Endothelial cell of umbilical vein (primary cell): ENCODE results near the gene BRD3. TPM values are rescaled to one million over a fixed set of nuclear protein-coding genes. Genes with fewer than 3 reads are reported as not detected.

Experiments used
- BruUV-seq: library from RNA; stranded (reverse); fragments of 400-500 nt; replicated peaks from 2 replicates; lab custom pipeline; 2021; lab: Mats Ljungman, UMichigan
- CTCF ChIA-PET: fragments of 300-600, 350-600 bp; sonication (Branson Sonifier 250); formaldehyde crosslinking; loops from one replicate; lab custom pipeline; 2021; ENCODE audit warnings: antibody characterized with exemption, inconsistent platforms; lab: Charles Lee
- POLR2A ChIA-PET: fragments of 300-600, 350-600 bp; sonication (Branson Sonifier 250); formaldehyde crosslinking; loops from one replicate; lab custom pipeline; 2021; ENCODE audit warnings: antibody characterized with exemption, inconsistent platforms; lab: Charles Lee
- DNase-seq: peaks from one replicate; pipeline ENCODE4 v3.0.0-alpha.2; 2011; ENCODE audit warnings: low read depth, low spot score
- FAIRE-seq: peaks from 2 replicates; lab custom pipeline; 2011; peaks lifted over from hg19 to GRCh38; lab: Jason Lieb, UNC
- H2AFZ ChIP-seq: 2 replicates; pipeline ENCODE4 v1.6.0; 2012; ENCODE audit warnings: low read depth, low read length, control low read depth, inconsistent platforms
- H3K27ac ChIP-seq: 2 replicates; pipeline ENCODE4 v1.5.1; 2011; ENCODE audit warnings: low read depth, mild to moderate bottlenecking, control low read depth, low read length, moderate library complexity; ENCODE audit not compliant: insufficient read depth
- H3K27me3 ChIP-seq, 2 experiments: 2 replicates each; pipeline versions ENCODE4 v1.6.0 to v1.6.1; 2011; ENCODE audit warnings: low read length in 2 of 2, mixed read lengths in 1 of 2; ENCODE audit not compliant: control insufficient read depth in 2 of 2, insufficient read depth in 2 of 2
- H3K36me3 ChIP-seq, 2 experiments: 2 replicates in 1 of 2; 3 replicates in 1 of 2; pipeline ENCODE4 v1.5.1; 2011; ENCODE audit warnings: low read length in 2 of 2, mild to moderate bottlenecking in 1 of 2, moderate library complexity in 1 of 2; ENCODE audit not compliant: control insufficient read depth in 2 of 2, insufficient read depth in 2 of 2; ENCODE audit errors: extremely low read depth in 1 of 2
- H3K4me1 ChIP-seq: 3 replicates; pipeline ENCODE4 v1.5.1; 2011; ENCODE audit warnings: mild to moderate bottlenecking, low read length; ENCODE audit not compliant: control insufficient read depth, insufficient read depth; ENCODE audit errors: extremely low read depth
- H3K4me2 ChIP-seq: 2 replicates; pipeline ENCODE4 v1.6.1; 2011; ENCODE audit warnings: low read length, control low read depth, mixed read lengths; ENCODE audit not compliant: insufficient read depth
- H3K4me3 ChIP-seq, 3 experiments: fragments of 200-600 bp in 1 of 3; sonication (generic), shearing (Covaris generic) in 1 of 3; replicated peaks in 1 of 3; 2 replicates each; pipeline ENCODE4 v1.5.1; 2011 to 2016; ENCODE audit warnings: control low read depth in 3 of 3, low read length in 3 of 3, mild to moderate bottlenecking in 2 of 3, inconsistent platforms in 1 of 3, low read depth in 1 of 3, moderate library complexity in 1 of 3; ENCODE audit not compliant: insufficient read depth in 1 of 3
- H3K79me2 ChIP-seq: 2 replicates; pipeline ENCODE4 v1.6.0; 2012; ENCODE audit warnings: low read length, inconsistent platforms; ENCODE audit not compliant: control insufficient read depth, insufficient read depth
- H3K9ac ChIP-seq: replicated peaks from 2 replicates; pipeline ENCODE3; 2011; ENCODE audit warnings: low read length, control low read depth; ENCODE audit not compliant: insufficient read depth; ENCODE audit errors: extremely low read depth
- H3K9me1 ChIP-seq: replicated peaks from 3 replicates; pipeline ENCODE4 v1.6.0; 2011; ENCODE audit warnings: mild to moderate bottlenecking, low read length; ENCODE audit not compliant: control insufficient read depth, insufficient read depth; ENCODE audit errors: extremely low read depth
- H3K9me3 ChIP-seq: replicated peaks from 2 replicates; pipeline ENCODE4 v1.5.1; 2012; ENCODE audit warnings: low read length, inconsistent platforms; ENCODE audit not compliant: control insufficient read depth, insufficient read depth
- H4K20me1 ChIP-seq: replicated peaks from 2 replicates; pipeline ENCODE3; 2011; ENCODE audit warnings: mild to moderate bottlenecking, low read length; ENCODE audit not compliant: control insufficient read depth, insufficient read depth; ENCODE audit errors: extremely low read depth
- EZH2 ChIP-seq: IDR thresholded peaks from 2 replicates; pipeline ENCODE4 v1.6.1; 2012; ENCODE audit warnings: borderline replicate concordance, low read depth, mild to moderate bottlenecking, moderate library complexity, low read length, inconsistent platforms; ENCODE audit not compliant: severe bottlenecking
- FOS ChIP-seq: IDR thresholded peaks from 2 replicates; pipeline ENCODE4 v1.6.1; 2011; ENCODE audit warnings: mild to moderate bottlenecking, low read length, moderate library complexity, borderline replicate concordance; ENCODE audit not compliant: insufficient read depth
- GATA2 ChIP-seq: IDR thresholded peaks from 2 replicates; pipeline ENCODE4 v1.7.0; 2011; ENCODE audit warnings: low read depth, mild to moderate bottlenecking, moderate library complexity, mixed read lengths, low read length; ENCODE audit not compliant: insufficient read length, insufficient read depth
- MYC ChIP-seq: IDR thresholded peaks from one replicate; pipeline ENCODE4 v1.6.1; 2011; ENCODE audit warnings: mild to moderate bottlenecking, low read depth, low read length
- POLR2A ChIP-seq: IDR thresholded peaks from 2 replicates; pipeline ENCODE4 v1.6.1; 2012; ENCODE audit warnings: low read depth, mild to moderate bottlenecking, control low read depth, low read length
- POLR2AphosphoS5 ChIP-seq: IDR thresholded peaks from 2 replicates; pipeline ENCODE4 v1.6.1; 2012; ENCODE audit warnings: low read depth, mild to moderate bottlenecking, control low read depth, low read length, moderate library complexity; ENCODE audit not compliant: insufficient read depth
- dilution Hi-C: fragments of 300-500 bp; cut with MboI; formaldehyde crosslinking; loops from one replicate; pipeline ENCODE4 v1.15.0; 2019; ENCODE audit warnings: low sequenced_read_pairs; ENCODE audit not compliant: extremely low pct_ligation_motif_present
- intact Hi-C: fragments of 100-400 bp; cut with micrococcal nuclease; formaldehyde crosslinking; loops from one replicate; pipeline ENCODE4 v1.10.0; 2022
- polyA plus RNA-seq, 4 experiments: library from polyadenylated mRNA; depleted of rRNA in 3 of 4; stranded (reverse) in 3 of 4; unstranded in 1 of 4; fragments of >200 nt; gene quantifications; 2 replicates each; pipeline versions ENCODE4 v1.2.1 to v1.2.3, GENCODE V29; 2011 to 2012; ENCODE audit warnings: missing spikeins in 1 of 4
- total RNA-seq: library from RNA; stranded (reverse); gene quantifications from 2 replicates; pipeline ENCODE4 v1.2.3, GENCODE V29; 2021
- TF ChIP-seq, protein P1 (sequence below), 2 donors: IDR thresholded peaks; 1 replicate in 1 of 2; 2 replicates in 1 of 2; pipeline ENCODE4 v1.5.1; 2011; ENCODE audit warnings: low read length in 2 of 2, mild to moderate bottlenecking in 2 of 2, moderate library complexity in 2 of 2, control low read depth in 1 of 2, inconsistent platforms in 1 of 2, low read depth in 1 of 2; ENCODE audit not compliant: insufficient read depth in 1 of 2; ENCODE audit errors: extremely low read depth in 1 of 2

The BRD3 gene
- total and polyA plus RNA-seq, 2 donors (not counting 3 experiments of a cell fraction or from before 2014, with no cell fraction given) = 10.5 to 47.1 TPM

DNA sequence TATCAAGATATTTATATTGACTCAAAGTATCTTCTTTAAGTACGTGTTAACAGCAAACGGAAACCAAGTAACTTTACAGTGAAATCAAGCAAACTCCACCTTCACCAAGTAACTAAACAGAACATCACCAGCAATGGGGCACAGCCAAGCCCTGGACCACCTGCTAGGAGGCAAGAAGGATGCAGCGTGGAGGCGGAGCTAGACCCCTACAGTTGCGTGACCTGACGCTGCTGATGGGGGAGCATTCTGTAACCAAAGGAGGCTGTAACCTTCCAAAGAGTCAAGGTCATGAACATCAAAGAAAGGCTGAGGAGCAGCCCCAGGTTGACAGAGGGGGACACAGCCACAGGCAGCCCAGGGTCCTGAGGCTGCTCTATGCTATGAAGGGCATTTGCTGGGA is 81.8 kb downstream of the BRD3 start:
- no peak overlapping the region for H3K4me2 ChIP-seq
- H3K79me2 ChIP-seq = peaks cover 87% of the 10 kb centered on the region
- no peak overlapping the region for H3K9ac ChIP-seq
- no peaks in the 10 kb centered on the region for H3K9me3 ChIP-seq
- dilution Hi-C loops = no loop called here
- intact Hi-C loops = no loop called here
- no peaks in the 10 kb centered on the region for H3K9me1 ChIP-seq
- DNase-seq (no peak), FAIRE-seq (no peak)
- no peaks in the 10 kb centered on the region for H3K36me3 ChIP-seq
- no peak overlapping the region for H2AFZ ChIP-seq
- no peak overlapping the region for H3K4me3 ChIP-seq
- H3K27ac ChIP-seq = no peak overlapping the region
- peaks cover 8% of the 10 kb centered on the region for H3K4me1 ChIP-seq
- BruUV-seq = no TSS peak
- CTCF ChIA-PET = no interaction called here
- no peaks in the 10 kb centered on the region for H3K27me3 ChIP-seq
- POLR2A ChIA-PET = no interaction called here
- no peaks in the 10 kb centered on the region for H4K20me1 ChIP-seq
- TF ChIP-seq MYC (no peak), EZH2 (no peak), GATA2 (no peak), POLR2AphosphoS5 (no peak), FOS (no peak)

DNA sequence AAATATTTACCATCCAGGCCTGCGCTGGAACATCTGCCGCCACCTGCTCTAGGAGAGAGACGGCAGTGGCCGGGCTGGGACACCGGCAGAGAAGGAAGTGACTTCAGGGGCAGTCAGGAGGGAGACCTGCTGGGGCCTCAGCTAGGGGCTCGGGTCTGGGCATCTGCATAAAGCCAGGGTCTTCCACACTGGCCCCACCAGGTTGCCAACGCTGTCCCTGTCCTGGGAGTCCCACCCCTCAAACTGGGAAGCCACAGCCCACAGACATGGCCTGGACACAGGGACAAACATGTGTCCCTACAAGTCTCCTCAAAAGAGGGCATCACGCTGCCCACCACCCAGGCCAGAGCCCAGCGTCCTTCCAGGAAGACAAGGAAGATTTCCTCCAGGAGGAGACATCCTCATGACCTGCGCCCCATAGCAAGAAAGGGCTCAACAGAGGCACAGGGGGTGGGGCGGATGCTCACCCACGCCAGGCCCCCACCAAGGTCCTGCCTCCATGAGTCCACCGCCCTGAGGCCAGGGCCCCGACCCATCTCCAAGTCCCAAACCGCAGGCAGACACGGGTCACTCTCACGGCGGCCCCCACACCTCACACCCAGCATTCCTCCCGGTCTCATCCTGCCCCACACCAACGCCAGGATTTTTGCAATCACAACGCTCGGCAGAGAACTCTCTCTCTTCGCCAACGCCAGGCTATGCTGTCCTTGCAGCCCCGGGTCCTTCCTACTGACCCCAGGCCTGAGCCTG is 84.7 kb downstream of the BRD3 start:
- Histone ChIP-seq H3K4me3 (no peak overlapping the region), H3K27me3 (no peaks in the 10 kb centered on the region), H3K4me2 (no peak overlapping the region), H3K4me1 (peaks cover 14% of the 10 kb centered on the region), H3K9me1 (no peaks in the 10 kb centered on the region), H3K36me3 (no peaks in the 10 kb centered on the region), H4K20me1 (no peaks in the 10 kb centered on the region), H3K9me3 (no peaks in the 10 kb centered on the region), H3K27ac (no peak overlapping the region), H3K9ac (no peak overlapping the region), H3K79me2 (peaks cover 93% of the 10 kb centered on the region), H2AFZ (no peak overlapping the region)
- CTCF ChIA-PET = interaction anchor here (0.9 kb wide), 1 partner anchor 38 kb away, joined by 3 read pairs; no protein-coding TSS in a partner anchor
- DNase-seq = no peak
- dilution Hi-C loops = no loop called here
- FAIRE-seq = no peak
- intact Hi-C loops = no loop called here
- BruUV-seq = no TSS peak
- POLR2A ChIA-PET = no interaction called here
- TF ChIP-seq GATA2 = no peak
- no peak for TF ChIP-seq MYC
- no peak for TF ChIP-seq EZH2
- TF ChIP-seq POLR2AphosphoS5 = no peak
- TF ChIP-seq, protein P1, sequence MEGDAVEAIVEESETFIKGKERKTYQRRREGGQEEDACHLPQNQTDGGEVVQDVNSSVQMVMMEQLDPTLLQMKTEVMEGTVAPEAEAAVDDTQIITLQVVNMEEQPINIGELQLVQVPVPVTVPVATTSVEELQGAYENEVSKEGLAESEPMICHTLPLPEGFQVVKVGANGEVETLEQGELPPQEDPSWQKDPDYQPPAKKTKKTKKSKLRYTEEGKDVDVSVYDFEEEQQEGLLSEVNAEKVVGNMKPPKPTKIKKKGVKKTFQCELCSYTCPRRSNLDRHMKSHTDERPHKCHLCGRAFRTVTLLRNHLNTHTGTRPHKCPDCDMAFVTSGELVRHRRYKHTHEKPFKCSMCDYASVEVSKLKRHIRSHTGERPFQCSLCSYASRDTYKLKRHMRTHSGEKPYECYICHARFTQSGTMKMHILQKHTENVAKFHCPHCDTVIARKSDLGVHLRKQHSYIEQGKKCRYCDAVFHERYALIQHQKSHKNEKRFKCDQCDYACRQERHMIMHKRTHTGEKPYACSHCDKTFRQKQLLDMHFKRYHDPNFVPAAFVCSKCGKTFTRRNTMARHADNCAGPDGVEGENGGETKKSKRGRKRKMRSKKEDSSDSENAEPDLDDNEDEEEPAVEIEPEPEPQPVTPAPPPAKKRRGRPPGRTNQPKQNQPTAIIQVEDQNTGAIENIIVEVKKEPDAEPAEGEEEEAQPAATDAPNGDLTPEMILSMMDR (IDR thresholded peaks at IDR 0.05; ENCODE audit: extremely low read depth in 1 of 2, insufficient read depth in 1 of 2, low read depth in 1 of 2, low read length in 2 of 2) = no peak
- no peak for TF ChIP-seq POLR2A
- TF ChIP-seq FOS = no peak
